Adrenal gland (tissue), 5 donors: ENCODE data around the gene MAP3K9.

Experiments
- POLR2A ChIP-seq, 2 donors: fragments of 450-650 bp; IDR thresholded peaks; one replicate each; pipeline ENCODE4 v1.6.1; 2017; ENCODE audit warnings: antibody characterized with exemption in 2 of 2, mild to moderate bottlenecking in 2 of 2, moderate library complexity in 1 of 2
- TF ChIP-seq, protein P1 (sequence below), 6 experiments: fragments of 450-650 bp in 4 of 6; fragments of 200-600 bp in 2 of 6; sonication (generic) in 1 of 6; IDR thresholded peaks; 1 replicate in 5 of 6; 2 replicates in 1 of 6; pipeline versions ENCODE4 v1.5.1 to v1.8.0; 2016 to 2021; ENCODE audit warnings: antibody characterized with exemption in 6 of 6, mild to moderate bottlenecking in 2 of 6, moderate library complexity in 1 of 6
- donor health status: DM: no; HTN: no; CAD: no.

DNA sequence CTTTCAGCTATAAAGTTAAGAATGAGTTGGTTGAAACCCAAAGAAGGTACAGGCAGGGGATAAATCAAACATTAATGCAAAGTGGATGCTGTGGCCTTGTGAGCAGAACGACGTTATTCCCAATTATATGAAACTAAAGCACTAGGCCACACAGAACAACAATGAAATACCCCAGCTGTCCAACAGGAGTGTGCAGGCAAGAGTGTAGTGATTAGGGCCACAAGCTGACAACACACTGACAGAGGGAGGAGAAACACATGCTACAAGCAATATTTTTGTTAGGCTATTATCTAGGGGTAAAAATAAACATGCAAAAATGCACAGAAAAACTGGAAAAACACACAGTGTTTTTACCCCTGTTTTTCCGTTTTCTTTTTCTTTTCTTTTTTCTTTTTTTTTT is 15.0 kb downstream of the MAP3K9 start:
- TF ChIP-seq, protein P1, sequence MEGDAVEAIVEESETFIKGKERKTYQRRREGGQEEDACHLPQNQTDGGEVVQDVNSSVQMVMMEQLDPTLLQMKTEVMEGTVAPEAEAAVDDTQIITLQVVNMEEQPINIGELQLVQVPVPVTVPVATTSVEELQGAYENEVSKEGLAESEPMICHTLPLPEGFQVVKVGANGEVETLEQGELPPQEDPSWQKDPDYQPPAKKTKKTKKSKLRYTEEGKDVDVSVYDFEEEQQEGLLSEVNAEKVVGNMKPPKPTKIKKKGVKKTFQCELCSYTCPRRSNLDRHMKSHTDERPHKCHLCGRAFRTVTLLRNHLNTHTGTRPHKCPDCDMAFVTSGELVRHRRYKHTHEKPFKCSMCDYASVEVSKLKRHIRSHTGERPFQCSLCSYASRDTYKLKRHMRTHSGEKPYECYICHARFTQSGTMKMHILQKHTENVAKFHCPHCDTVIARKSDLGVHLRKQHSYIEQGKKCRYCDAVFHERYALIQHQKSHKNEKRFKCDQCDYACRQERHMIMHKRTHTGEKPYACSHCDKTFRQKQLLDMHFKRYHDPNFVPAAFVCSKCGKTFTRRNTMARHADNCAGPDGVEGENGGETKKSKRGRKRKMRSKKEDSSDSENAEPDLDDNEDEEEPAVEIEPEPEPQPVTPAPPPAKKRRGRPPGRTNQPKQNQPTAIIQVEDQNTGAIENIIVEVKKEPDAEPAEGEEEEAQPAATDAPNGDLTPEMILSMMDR (IDR thresholded peaks at IDR 0.05), result no peak
- TF ChIP-seq POLR2A (IDR thresholded peaks at IDR 0.05), result no peak
